Keratinocyte (primary cell): ENCODE data around the gene VPS13C. TPM values are rescaled to one million over a fixed set of nuclear protein-coding genes. Genes with fewer than 3 reads are reported as not detected.

Source experiments
- DNase-seq: peaks from one replicate; pipeline ENCODE4 v3.0.0-alpha.2; 2011; ENCODE audit warnings: low read depth, missing footprints, low spot score
- FAIRE-seq: peaks from 2 replicates; lab custom pipeline; 2011; peaks lifted over from hg19 to GRCh38; lab: Jason Lieb, UNC
- H2AFZ ChIP-seq: 2 replicates; pipeline ENCODE4 v1.6.0; 2012; ENCODE audit warnings: low read length, control low read depth, inconsistent platforms; ENCODE audit not compliant: control insufficient read depth
- H3K27ac ChIP-seq: 2 replicates; pipeline ENCODE4 v1.5.1; 2011; ENCODE audit warnings: low read length; ENCODE audit not compliant: control insufficient read depth, insufficient read depth
- H3K27me3 ChIP-seq: 3 replicates; pipeline ENCODE4 v1.6.0; 2011; ENCODE audit warnings: low read length; ENCODE audit not compliant: control insufficient read depth, insufficient read depth; ENCODE audit errors: extremely low read depth
- H3K36me3 ChIP-seq, 2 experiments: 2 replicates in 1 of 2; 3 replicates in 1 of 2; pipeline ENCODE4 v1.5.1; 2011; ENCODE audit warnings: low read length in 2 of 2, mild to moderate bottlenecking in 1 of 2; ENCODE audit not compliant: control insufficient read depth in 2 of 2, insufficient read depth in 2 of 2; ENCODE audit errors: extremely low read depth in 1 of 2
- H3K4me1 ChIP-seq: 3 replicates; pipeline ENCODE4 v1.5.1; 2011; ENCODE audit warnings: low read length; ENCODE audit not compliant: control insufficient read depth, insufficient read depth; ENCODE audit errors: extremely low read depth
- H3K4me2 ChIP-seq: 3 replicates; pipeline ENCODE4 v1.6.0; 2011; ENCODE audit warnings: low read depth, low read length; ENCODE audit not compliant: control insufficient read depth, insufficient read depth; ENCODE audit errors: extremely low read depth
- H3K4me3 ChIP-seq, 3 experiments: fragments of 200-600 bp in 1 of 3; sonication (generic) in 1 of 3; 2 replicates in 2 of 3; 3 replicates in 1 of 3; pipeline ENCODE4 v1.5.1; 2011 to 2016; ENCODE audit warnings: low read length in 3 of 3, mild to moderate bottlenecking in 3 of 3, control low read depth in 2 of 3, inconsistent platforms in 1 of 3, low read depth in 1 of 3, mixed read lengths in 1 of 3, mixed run types in 1 of 3, moderate library complexity in 1 of 3; ENCODE audit not compliant: control insufficient read depth in 2 of 3, insufficient read depth in 2 of 3; ENCODE audit errors: extremely low read depth in 1 of 3
- H3K79me2 ChIP-seq: 2 replicates; pipeline ENCODE4 v1.6.0; 2012; ENCODE audit warnings: low read length; ENCODE audit not compliant: control insufficient read depth, insufficient read depth
- H3K9ac ChIP-seq: 3 replicates; pipeline ENCODE4 v1.6.0; 2011; ENCODE audit warnings: low read length; ENCODE audit not compliant: control insufficient read depth, insufficient read depth; ENCODE audit errors: extremely low read depth
- H3K9me1 ChIP-seq: 3 replicates; pipeline ENCODE4 v1.6.0; 2011; ENCODE audit warnings: low read length; ENCODE audit not compliant: control insufficient read depth, insufficient read depth; ENCODE audit errors: extremely low read depth
- H3K9me3 ChIP-seq: 2 replicates; pipeline ENCODE4 v1.5.1; 2012; ENCODE audit warnings: low read depth, low read length; ENCODE audit not compliant: control insufficient read depth
- H4K20me1 ChIP-seq: 3 replicates; pipeline ENCODE4 v1.6.0; 2011; ENCODE audit warnings: low read length; ENCODE audit not compliant: control insufficient read depth, insufficient read depth; ENCODE audit errors: extremely low read depth
- CTCF ChIP-seq, 3 experiments: IDR thresholded peaks in 1 of 3; conservative IDR thresholded peaks in 1 of 3; optimal IDR thresholded peaks in 1 of 3; 2 replicates in 2 of 3; 3 replicates in 1 of 3; pipeline versions ENCODE3 to v1.5.1; 2011; ENCODE audit warnings: low read length in 3 of 3, mild to moderate bottlenecking in 3 of 3, moderate library complexity in 2 of 3, control low read depth in 1 of 3, inconsistent platforms in 1 of 3; ENCODE audit not compliant: insufficient read depth in 2 of 3; ENCODE audit errors: extremely low read depth in 1 of 3
- EZH2 ChIP-seq: IDR thresholded peaks from one replicate; pipeline ENCODE4 v1.6.1; 2012; ENCODE audit warnings: inconsistent platforms, mild to moderate bottlenecking, low read length, moderate library complexity
- dilution Hi-C: fragments of 300-500 bp; cut with MboI; formaldehyde crosslinking; loops from one replicate; pipeline ENCODE4 v1.7.0; 2020; ENCODE audit warnings: low sequenced_read_pairs; ENCODE audit not compliant: extremely low pct_ligation_motif_present
- polyA plus RNA-seq, 5 experiments: library from polyadenylated mRNA; depleted of rRNA in 3 of 5; stranded (reverse) in 3 of 5; stranded (forward) in 1 of 5; unstranded in 1 of 5; fragments of >200 nt; gene quantifications; 1 replicate in 1 of 5; 2 replicates in 3 of 5; 3 replicates in 1 of 5; pipeline versions ENCODE4 v1.2.1 to v1.2.3, GENCODE V29; 2011 to 2012; ENCODE audit warnings: missing spikeins in 2 of 5, low read depth in 1 of 5, low replicate concordance in 1 of 5

The VPS13C gene
- polyA plus RNA-seq, 1 donor (not counting 4 experiments of a cell fraction or from before 2014, with no cell fraction given), result 13.5 TPM

GRCh38 chr15:62088353-62088693 is 28.1 kb upstream of the VPS13C start:
- no peaks in the 10 kb centered on the region for H3K9me3 ChIP-seq
- no peak overlapping the region for H3K4me3 ChIP-seq
- FAIRE-seq (no peak), DNase-seq (no peak)
- dilution Hi-C loops, result no loop called here
- no peak overlapping the region for H3K4me2 ChIP-seq
- H3K9me1 ChIP-seq, result no peaks in the 10 kb centered on the region
- no peaks in the 10 kb centered on the region for H3K36me3 ChIP-seq
- no peak overlapping the region for H3K27ac ChIP-seq
- H3K27me3 ChIP-seq, result no peaks in the 10 kb centered on the region
- H3K9ac ChIP-seq, result no peak overlapping the region
- no peaks in the 10 kb centered on the region for H3K4me1 ChIP-seq
- no peak overlapping the region for H2AFZ ChIP-seq
- no peaks in the 10 kb centered on the region for H3K79me2 ChIP-seq
- no peak for TF ChIP-seq CTCF (optimal IDR thresholded peaks at IDR 0.05 in 1 of 3, IDR thresholded peaks at IDR 0.05 in 1 of 3, conservative IDR thresholded peaks at IDR 0.05 in 1 of 3; ENCODE audit: extremely low read depth in 1 of 3, insufficient read depth in 2 of 3, low read length in 3 of 3)
- no peak for TF ChIP-seq EZH2
- H4K20me1 ChIP-seq, result no peaks in the 10 kb centered on the region

GRCh38 chr15:62087671-62088352 is 27.6 kb upstream of the VPS13C start:
- H3K9ac ChIP-seq, result no peak overlapping the region
- DNase-seq, result no peak

More at GRCh38 chr15:62087671-62088352, 27.6 kb upstream of the VPS13C start:
- TF ChIP-seq CTCF (optimal IDR thresholded peaks at IDR 0.05 in 1 of 3, IDR thresholded peaks at IDR 0.05 in 1 of 3, conservative IDR thresholded peaks at IDR 0.05 in 1 of 3; ENCODE audit: extremely low read depth in 1 of 3, insufficient read depth in 2 of 3, low read length in 3 of 3) (no peak), EZH2 (no peak)
- Histone ChIP-seq H3K4me3 (no peak overlapping the region), H4K20me1 (no peaks in the 10 kb centered on the region), H3K9me3 (no peaks in the 10 kb centered on the region), H3K79me2 (no peaks in the 10 kb centered on the region), H3K4me2 (no peak overlapping the region), H3K36me3 (no peaks in the 10 kb centered on the region), H3K9me1 (no peaks in the 10 kb centered on the region), H2AFZ (no peak overlapping the region), H3K27me3 (no peaks in the 10 kb centered on the region), H3K27ac (no peak overlapping the region), H3K4me1 (no peaks in the 10 kb centered on the region)
- FAIRE-seq, result no peak
- dilution Hi-C loops, result no loop called here
